Measurements from ENCODE around the gene PRRG2. TPM values are rescaled to one million over a fixed set of nuclear protein-coding genes. Genes with fewer than 3 reads are reported as not detected.

Gene PRRG2
- total RNA-seq, 1 experiment from 2014 or later: 3.3 TPM

GRCh38 chr19:49597703-49597974 is 16.5 kb downstream of the PRRG2 start:
- H3T11ph ChIP-seq (ENCODE audit: low read length): no peak overlapping the region
- Mint-ChIP-seq H3K27me3 (ENCODE audit: low read depth) (no peaks in the 10 kb centered on the region), H3K27ac (no peak overlapping the region), H3K36me3 (ENCODE audit: insufficient read depth in 1 of 3, low read depth in 3 of 3) (peaks cover 40 to 70% (median 62%) of the 10 kb centered on the region in 3 experiments), H3K4me1 (peaks cover 8 to 13% of the 10 kb centered on the region in 2 experiments), H3K4me3 (no peak overlapping the region), H3K9me3 (no peaks in the 10 kb centered on the region; a peak in 1 of 5 replicates)
- H3K23me2 ChIP-seq (ENCODE audit: insufficient read length, low read depth, low read length, poor library complexity, severe bottlenecking): no peaks in the 10 kb centered on the region
- H3K4ac ChIP-seq (ENCODE audit: low read depth, low read length): no peak overlapping the region
- H3K14ac ChIP-seq (ENCODE audit: insufficient read depth, low read length): no peak overlapping the region
- no peak overlapping the region for H3K18ac ChIP-seq (ENCODE audit: insufficient read length, low read depth, low read length)
- no peak overlapping the region for H2BK12ac ChIP-seq (ENCODE audit: insufficient read length, low read depth, low read length)
- TF ChIP-seq, protein P1, sequence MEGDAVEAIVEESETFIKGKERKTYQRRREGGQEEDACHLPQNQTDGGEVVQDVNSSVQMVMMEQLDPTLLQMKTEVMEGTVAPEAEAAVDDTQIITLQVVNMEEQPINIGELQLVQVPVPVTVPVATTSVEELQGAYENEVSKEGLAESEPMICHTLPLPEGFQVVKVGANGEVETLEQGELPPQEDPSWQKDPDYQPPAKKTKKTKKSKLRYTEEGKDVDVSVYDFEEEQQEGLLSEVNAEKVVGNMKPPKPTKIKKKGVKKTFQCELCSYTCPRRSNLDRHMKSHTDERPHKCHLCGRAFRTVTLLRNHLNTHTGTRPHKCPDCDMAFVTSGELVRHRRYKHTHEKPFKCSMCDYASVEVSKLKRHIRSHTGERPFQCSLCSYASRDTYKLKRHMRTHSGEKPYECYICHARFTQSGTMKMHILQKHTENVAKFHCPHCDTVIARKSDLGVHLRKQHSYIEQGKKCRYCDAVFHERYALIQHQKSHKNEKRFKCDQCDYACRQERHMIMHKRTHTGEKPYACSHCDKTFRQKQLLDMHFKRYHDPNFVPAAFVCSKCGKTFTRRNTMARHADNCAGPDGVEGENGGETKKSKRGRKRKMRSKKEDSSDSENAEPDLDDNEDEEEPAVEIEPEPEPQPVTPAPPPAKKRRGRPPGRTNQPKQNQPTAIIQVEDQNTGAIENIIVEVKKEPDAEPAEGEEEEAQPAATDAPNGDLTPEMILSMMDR (conservative IDR thresholded peaks at IDR 0.05): no peak
- DNase-seq: no peak
- no peak overlapping the region for H3K56ac ChIP-seq (ENCODE audit: insufficient read length, low read depth, low read length)
- H2BK15ac ChIP-seq (ENCODE audit: low read depth, low read length): no peak overlapping the region
- H2BK20ac ChIP-seq (ENCODE audit: low read depth, low read length, poor library complexity, severe bottlenecking): no peak overlapping the region
- no peak overlapping the region for H3K9ac ChIP-seq (ENCODE audit: extremely low read depth, insufficient read length, low read length)
- no peak overlapping the region for H4K5ac ChIP-seq (ENCODE audit: insufficient read length, low read depth, low read length)
- no peaks in the 10 kb centered on the region for H3K9me3 ChIP-seq (ENCODE audit: control insufficient read depth, low read depth, low read length)
- no peak overlapping the region for H2BK120ac ChIP-seq (ENCODE audit: low read depth, low read length, poor library complexity, severe bottlenecking)
- no peaks in the 10 kb centered on the region for H4K20me1 ChIP-seq (ENCODE audit: control insufficient read depth, insufficient read depth, insufficient read length)
- no peak overlapping the region for H3K4me2 ChIP-seq (ENCODE audit: insufficient read depth, insufficient read length, low read length)
- no peak overlapping the region for H4K91ac ChIP-seq (ENCODE audit: insufficient read length, low read depth, low read length)
- H2AFZ ChIP-seq (ENCODE audit: low read length): no peak overlapping the region
- H3K79me2 ChIP-seq (ENCODE audit: insufficient read depth, low read length): peaks cover 5% of the 10 kb centered on the region; the same call in 1 of the 2 replicates
- no peak overlapping the region for H2BK5ac ChIP-seq (ENCODE audit: insufficient read length, low read length)
- H3K79me1 ChIP-seq (ENCODE audit: insufficient read depth, low read depth, low read length, poor library complexity, severe bottlenecking): peaks cover 11% of the 10 kb centered on the region
- no peak overlapping the region for H2AK5ac ChIP-seq (ENCODE audit: insufficient read length, low read length)
- H4K8ac ChIP-seq (replicated peaks; ENCODE audit: insufficient read length, low read depth, low read length): no peak overlapping the region
- no peak overlapping the region for H3K27ac ChIP-seq (ENCODE audit: insufficient read length, low read depth, low read length)
- no peaks in the 10 kb centered on the region for H3K4me1 ChIP-seq (ENCODE audit: insufficient read depth, low read length)
- H3K27me3 ChIP-seq (ENCODE audit: insufficient read depth, low read length): no peaks in the 10 kb centered on the region
- WGBS (ENCODE audit: extremely low coverage, insufficient read length, low lambda C conversion rate): no CpG with 5 or more reads among the region's 29 CpGs
- H3K23ac ChIP-seq (ENCODE audit: insufficient read length, low read depth, low read length): no peak overlapping the region

Measured in H9 (cell line).